Heart right ventricle (tissue), 16 donors: ENCODE data around the gene ALPL. TPM values are rescaled to one million over a fixed set of nuclear protein-coding genes. Genes with fewer than 3 reads are reported as not detected.

Source experiments
- ATAC-seq, 8 donors: fragments of 200-7000 bp; cut with Tn5 transposase; one replicate each; pipeline ENCODE4 v1.9.1; 2020; ENCODE audit warnings: mild to moderate bottlenecking in 8 of 8, moderate library complexity in 8 of 8, moderate number of reproducible peaks in 1 of 8
- DNase-seq, 2 donors: peaks; one replicate each; pipeline ENCODE4 v3.0.0-alpha.2; 2020
- H3K27ac ChIP-seq, 10 donors: fragments of 200-600 bp; sonication (generic) in 2 of 10; one replicate each; pipeline versions ENCODE4 v1.5.0 to v1.8.0; 2020 to 2022; ENCODE audit warnings: mild to moderate bottlenecking in 3 of 10
- H3K27me3 ChIP-seq, 7 donors: fragments of 200-600 bp; one replicate each; pipeline ENCODE4 v1.8.0; 2021 to 2022; ENCODE audit warnings: mild to moderate bottlenecking in 2 of 7
- H3K36me3 ChIP-seq, 9 donors: fragments of 200-600 bp; sonication (generic) in 1 of 9; one replicate each; pipeline versions ENCODE4 v1.5.0 to v1.8.0; 2020 to 2022; ENCODE audit warnings: mild to moderate bottlenecking in 2 of 9
- H3K4me1 ChIP-seq, 9 donors: fragments of 200-600 bp; sonication (generic) in 1 of 9; one replicate each; pipeline versions ENCODE4 v1.5.0 to v1.8.0; 2020 to 2022; ENCODE audit warnings: mild to moderate bottlenecking in 4 of 9
- H3K4me3 ChIP-seq, 10 donors: fragments of 200-600 bp; sonication (generic) in 2 of 10; one replicate each; pipeline versions ENCODE4 v1.5.0 to v1.8.0; 2020 to 2022; ENCODE audit warnings: mild to moderate bottlenecking in 7 of 10, moderate library complexity in 2 of 10
- H3K9me3 ChIP-seq, 11 donors: fragments of 200-600 bp in 10 of 11; sonication (generic) in 2 of 11; one replicate each; pipeline versions ENCODE4 v1.5.0 to v1.8.0; 2013 to 2022; ENCODE audit warnings: mild to moderate bottlenecking in 2 of 11, control low read depth in 1 of 11, moderate library complexity in 1 of 11
- WGBS, 2 donors: extraction: QIAGEN DNeasy Blood & Tissue Kit; methylation state at CpG; one replicate each; pipeline ENCODE4 v1.1.7; 2013; ENCODE audit warnings: inconsistent platforms in 1 of 2; 5-methylcytosine and 5-hydroxymethylcytosine counted together
- intact Hi-C, 10 donors: fragments of 100-400 bp; cut with DNase I; formaldehyde crosslinking; loops; one replicate each; pipeline versions ENCODE4 v1.11.1 to v1.14.2; 2022
- polyA plus RNA-seq, 2 donors: library from polyadenylated mRNA; stranded (reverse); fragments of 200-250 nt; gene quantifications; one replicate each; pipeline ENCODE4 v1.2.3, GENCODE V29; 2013
- total RNA-seq, 10 donors: library from RNA; stranded (reverse); fragmentation: NEBNext Ultra II Directional in 3 of 10; extraction: Animal tissue kit (Norgen Biotek cat#: 25700) in 3 of 10; gene quantifications; one replicate each; pipeline versions ENCODE4 v1.2.1 to v1.2.4, GENCODE V29; 2021 to 2023
- TF ChIP-seq, protein P1 (sequence below), 9 donors: fragments of 200-600 bp; sonication (generic) in 2 of 9; IDR thresholded peaks; one replicate each; pipeline versions ENCODE4 v1.5.0 to v1.8.0; 2021 to 2022; ENCODE audit warnings: antibody characterized with exemption in 9 of 9, mild to moderate bottlenecking in 5 of 9, moderate library complexity in 1 of 9
- donor health status: Arrhythmogenic right ventricular cardiomyopathy.
- donor health status: ischemic (EF 13 %, LVEDD 7.1; RV severe dilation, severe dysfunction).
- donor health status: healthy with polysubstance abuse.
- donor health status: DM: no; HTN: yes; CAD: no.
- donor health status: DM: no; HTN: no; CAD: no.
- donor health status: ischemic (EF 25% LVEDD 6.9; RV normal size, moderate dysfunction).
- donor health status: ischemic (EF 25% LVEDD 5.7; RV mildly dilated, moderate dysfunction).
- donor health status: healthy.
- donor health status: DM: yes; HTN: yes; CAD: no.
- donor health status: Ischemic cardiomyopathy.
- donor health status: ischemic (EF 35%, LVEDD 5.7; RV mildly dilated, moderate dysfunction).
- donor health status: nonischemic (EF 11% LVEDD 7.7; RV severe dilation, severe dysfunction).
- donor health status: DM: yes; HTN: yes; CAD: no.
- donor health status: PGD.
- donor health status: ischemic (EF 29% LVEDD 5.4; RV normal size, mild dysfunction).
- donor health status: nonischemic (EF 23%, LVEDD 6.1; RV moderate dilation, normal function).

ALPL gene
- total and polyA plus RNA-seq, 12 donors, result 7.1 to 21.1 (median 9.3) TPM

DNA sequence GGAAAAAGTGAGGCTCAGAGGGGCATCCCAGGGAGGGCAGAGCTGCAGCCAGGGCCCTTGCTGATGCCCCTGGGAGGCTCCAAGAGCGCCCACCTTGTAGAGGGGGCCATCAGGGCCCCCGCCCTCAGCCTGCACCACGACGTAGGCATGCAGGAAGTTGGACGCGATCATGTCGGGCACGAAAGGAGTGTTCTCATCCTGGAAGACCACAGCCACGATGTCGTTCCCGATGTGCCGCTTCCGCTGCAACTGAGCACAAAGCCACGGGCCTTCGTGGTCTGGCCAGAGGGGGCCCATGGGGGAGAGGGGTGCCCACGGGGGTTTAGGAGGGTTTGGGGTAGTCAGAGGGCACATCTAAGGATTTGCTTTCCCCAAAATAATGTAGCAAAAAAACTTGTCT lies 100.8 kb downstream of the ALPL start:
- DNase-seq, result no peak
- no peaks in the 10 kb centered on the region for H3K36me3 ChIP-seq
- WGBS, 2 donors, result 83% methylated on average over 16 of the region's 16 CpGs
- H3K4me3 ChIP-seq, result no peak overlapping the region
- H3K27me3 ChIP-seq, result no peaks in the 10 kb centered on the region
- intact Hi-C loops, result no loop called here
- no peak overlapping the region for H3K27ac ChIP-seq
- no peak for ATAC-seq
- TF ChIP-seq, protein P1, sequence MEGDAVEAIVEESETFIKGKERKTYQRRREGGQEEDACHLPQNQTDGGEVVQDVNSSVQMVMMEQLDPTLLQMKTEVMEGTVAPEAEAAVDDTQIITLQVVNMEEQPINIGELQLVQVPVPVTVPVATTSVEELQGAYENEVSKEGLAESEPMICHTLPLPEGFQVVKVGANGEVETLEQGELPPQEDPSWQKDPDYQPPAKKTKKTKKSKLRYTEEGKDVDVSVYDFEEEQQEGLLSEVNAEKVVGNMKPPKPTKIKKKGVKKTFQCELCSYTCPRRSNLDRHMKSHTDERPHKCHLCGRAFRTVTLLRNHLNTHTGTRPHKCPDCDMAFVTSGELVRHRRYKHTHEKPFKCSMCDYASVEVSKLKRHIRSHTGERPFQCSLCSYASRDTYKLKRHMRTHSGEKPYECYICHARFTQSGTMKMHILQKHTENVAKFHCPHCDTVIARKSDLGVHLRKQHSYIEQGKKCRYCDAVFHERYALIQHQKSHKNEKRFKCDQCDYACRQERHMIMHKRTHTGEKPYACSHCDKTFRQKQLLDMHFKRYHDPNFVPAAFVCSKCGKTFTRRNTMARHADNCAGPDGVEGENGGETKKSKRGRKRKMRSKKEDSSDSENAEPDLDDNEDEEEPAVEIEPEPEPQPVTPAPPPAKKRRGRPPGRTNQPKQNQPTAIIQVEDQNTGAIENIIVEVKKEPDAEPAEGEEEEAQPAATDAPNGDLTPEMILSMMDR (IDR thresholded peaks at IDR 0.05), result no peak
- peaks cover 0 to 3% (median 0%) of the 10 kb centered on the region in 9 donors for H3K4me1 ChIP-seq
- no peaks in the 10 kb centered on the region for H3K9me3 ChIP-seq

DNA sequence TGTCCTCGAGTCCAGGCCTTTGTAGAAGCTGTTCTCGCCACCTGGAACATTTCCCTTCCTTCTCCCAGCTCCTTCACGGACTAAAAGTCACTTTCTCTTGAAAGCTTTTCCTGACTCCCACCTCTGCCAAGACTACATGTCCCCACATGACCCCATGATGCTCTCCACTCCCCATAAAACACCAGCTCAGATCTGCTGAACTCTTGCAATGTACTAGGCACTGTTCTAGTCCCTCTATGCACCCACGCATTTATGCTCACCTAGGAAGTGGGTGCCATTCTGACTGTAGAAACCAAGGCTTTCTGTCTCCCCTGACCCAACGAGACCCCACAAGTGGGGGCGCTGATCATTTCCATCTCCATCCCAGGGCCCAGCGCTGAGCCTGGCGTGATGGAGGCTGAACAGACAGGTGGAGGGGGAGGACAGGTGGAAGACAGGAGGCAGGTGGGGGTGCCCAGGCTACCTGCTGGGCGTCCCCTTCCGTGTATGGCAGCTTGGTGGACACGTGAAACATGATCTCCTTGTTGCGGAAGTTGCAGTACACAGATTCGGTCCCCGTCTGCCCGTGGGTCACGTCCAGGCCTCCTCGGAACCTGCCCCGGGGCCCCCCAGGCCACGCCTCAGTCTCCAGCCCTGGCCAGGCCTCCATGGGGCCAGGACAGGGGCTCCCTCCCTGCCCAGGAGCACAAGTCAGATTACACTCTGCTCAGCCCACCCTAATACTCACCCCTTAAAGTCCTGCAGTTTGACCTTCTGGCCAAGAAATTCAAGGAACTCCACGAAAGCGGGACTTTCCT lies 102.0 kb downstream of the ALPL start:
- 85 to 89% methylated on average over 21 of the region's 21 CpGs for WGBS, 2 donors

DNA sequence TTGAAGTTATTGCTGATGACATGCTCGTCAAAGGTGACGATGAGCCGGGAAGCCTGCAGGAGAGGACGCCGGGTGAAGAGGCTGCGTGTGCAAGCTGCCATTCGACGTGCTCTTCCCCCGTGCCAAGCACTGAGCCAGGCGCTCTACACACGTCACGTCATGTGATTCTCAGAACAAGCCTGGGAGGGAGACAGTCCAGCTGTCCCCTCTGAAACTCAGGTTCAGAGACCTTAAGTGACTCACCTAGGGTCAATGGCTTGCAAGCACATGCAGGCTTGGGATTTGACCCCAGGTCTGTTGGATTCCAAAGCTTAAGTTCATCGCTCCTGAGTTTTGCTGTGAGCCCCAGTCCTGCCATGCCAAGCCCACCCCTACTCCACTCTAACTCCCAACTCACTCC lies 102.8 kb downstream of the ALPL start:
- 95 to 96% methylated on average over 13 of the region's 13 CpGs for WGBS, 2 donors
- TF ChIP-seq, protein P1 (IDR thresholded peaks at IDR 0.05), result no peak
- no peaks in the 10 kb centered on the region for H3K9me3 ChIP-seq
- no peak overlapping the region for H3K27ac ChIP-seq
- ATAC-seq (no peak), DNase-seq (no peak)
- intact Hi-C loops, result no loop called here
- peaks cover 0 to 3% (median 0%) of the 10 kb centered on the region in 9 donors for H3K4me1 ChIP-seq
- H3K4me3 ChIP-seq, result no peak overlapping the region
- no peaks in the 10 kb centered on the region for H3K27me3 ChIP-seq
- no peaks in the 10 kb centered on the region for H3K36me3 ChIP-seq

More for the DNA sequence above, 102.0 kb downstream of the ALPL start:
- TF ChIP-seq, protein P1 (IDR thresholded peaks at IDR 0.05), result no peak
- DNase-seq (no peak), ATAC-seq (no peak)
- intact Hi-C loops, result no loop called here
- Histone ChIP-seq H3K9me3 (no peaks in the 10 kb centered on the region), H3K27ac (no peak overlapping the region), H3K4me3 (no peak overlapping the region), H3K4me1 (peaks cover 0 to 3% (median 0%) of the 10 kb centered on the region in 9 donors), H3K27me3 (no peaks in the 10 kb centered on the region), H3K36me3 (no peaks in the 10 kb centered on the region)

DNA sequence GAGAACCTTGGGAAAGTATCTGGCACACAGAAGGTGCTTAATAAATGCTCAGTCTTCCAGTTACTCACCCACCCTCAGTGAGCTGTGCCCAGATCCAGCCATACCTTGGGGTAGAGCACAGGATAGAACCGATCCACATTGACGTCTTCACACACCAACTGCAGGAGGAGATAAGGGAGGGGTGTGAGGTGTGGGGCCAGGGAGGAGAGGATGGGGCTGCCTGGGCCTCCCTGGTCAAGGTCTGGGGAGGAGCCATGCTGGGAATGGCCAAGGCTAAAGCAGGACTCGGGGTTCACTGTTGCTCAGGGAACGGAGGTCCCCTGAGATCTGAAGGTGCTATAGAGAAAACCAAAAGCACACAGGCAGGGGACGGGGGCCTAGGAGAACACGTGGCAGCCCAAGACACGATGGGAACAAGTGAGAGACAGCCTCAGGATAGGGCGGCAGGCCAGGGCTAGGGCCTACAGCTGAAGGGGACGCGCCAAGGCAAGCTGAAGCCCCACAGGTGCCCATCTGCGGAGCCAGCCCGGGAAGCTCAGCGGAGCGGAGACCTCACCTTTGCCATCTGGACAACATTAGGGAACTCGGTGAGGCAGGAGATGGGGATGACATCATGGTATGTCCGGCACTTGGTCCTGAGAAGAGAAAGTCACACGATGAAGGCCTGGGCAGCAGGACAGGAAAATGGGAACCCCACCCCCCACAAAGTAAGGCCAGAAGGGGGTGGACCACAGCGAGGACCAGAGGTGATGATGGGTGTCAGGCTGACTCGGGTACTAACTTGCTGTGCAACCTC lies 104.0 kb downstream of the ALPL start:
- ATAC-seq, result no peak
- Histone ChIP-seq H3K9me3 (no peaks in the 10 kb centered on the region), H3K27ac (no peak overlapping the region), H3K36me3 (no peaks in the 10 kb centered on the region), H3K4me3 (no peak overlapping the region), H3K27me3 (peaks cover 0 to 4% (median 0%) of the 10 kb centered on the region in 7 donors), H3K4me1 (no peaks in the 10 kb centered on the region)
- no peak for DNase-seq
- WGBS, 2 donors, result 78 to 79% methylated on average over 19 of the region's 19 CpGs
- TF ChIP-seq, protein P1 (IDR thresholded peaks at IDR 0.05), result no peak
- intact Hi-C loops, result no loop called here
